PC-9 (cell line): ENCODE results near the gene MTARC2. TPM values are rescaled to one million over a fixed set of nuclear protein-coding genes. Genes with fewer than 3 reads are reported as not detected.

Experiments used
- Bru-seq: library from RNA; stranded (reverse); fragments of 400-500 nt; gene quantifications from one replicate; lab custom pipeline; 2021; lab: Mats Ljungman, UMichigan
- BruChase-seq, 2 experiments: library from RNA; stranded (reverse); fragments of 400-500 nt; gene quantifications; one replicate each; lab custom pipeline; 2021; lab: Mats Ljungman, UMichigan
- BruUV-seq: library from RNA; stranded (reverse); fragments of 400-500 nt; replicated peaks from 2 replicates; lab custom pipeline; 2021; lab: Mats Ljungman, UMichigan
- CTCF ChIA-PET: fragments of 300-600 bp; sonication (Branson Sonifier 250); formaldehyde crosslinking; loops from one replicate; lab custom pipeline; 2022; ENCODE audit warnings: antibody characterized with exemption; lab: Charles Lee
- POLR2A ChIA-PET: fragments of 300-600 bp; sonication (Branson Sonifier 250); formaldehyde crosslinking; loops from one replicate; lab custom pipeline; 2022; ENCODE audit warnings: antibody characterized with exemption; ENCODE audit not compliant: unreplicated experiment; lab: Charles Lee
- DNase-seq, 2 experiments: peaks; one replicate each; pipeline versions ENCODE4 v3.0.0 to v3.0.0-alpha.2; 2015 to 2022; ENCODE audit warnings: mixed read lengths in 1 of 2
- H2AFZ ChIP-seq: fragments of 200-600 bp; sonication (generic); 2 replicates; pipeline ENCODE4 v1.8.1; 2017; ENCODE audit warnings: antibody characterized with exemption
- H3F3A ChIP-seq: fragments of 200-600 bp; sonication (generic); 2 replicates; pipeline ENCODE4 v1.8.1; 2017; ENCODE audit warnings: antibody characterized with exemption, mild to moderate bottlenecking, low read depth; ENCODE audit not compliant: insufficient read depth
- H3K27ac ChIP-seq: fragments of 200-600 bp; sonication (generic); 2 replicates; pipeline ENCODE4 v1.6.1; 2016; ENCODE audit warnings: mixed run types
- H3K27me3 ChIP-seq: fragments of 200-600 bp; sonication (generic); 2 replicates; pipeline ENCODE4 v1.6.1; 2016; ENCODE audit warnings: low read depth, mixed run types; ENCODE audit not compliant: insufficient read depth
- H3K36me3 ChIP-seq: fragments of 200-600 bp; sonication (generic); 2 replicates; pipeline ENCODE4 v1.6.1; 2016; ENCODE audit warnings: low read depth, mixed run types
- H3K4me1 ChIP-seq: fragments of 200-600 bp; sonication (generic); replicated peaks from 2 replicates; pipeline ENCODE4 v1.6.1; 2016; ENCODE audit warnings: mixed run types; ENCODE audit not compliant: insufficient read depth
- H3K4me2 ChIP-seq: fragments of 200-600 bp; sonication (generic); 2 replicates; pipeline ENCODE4 v1.6.1; 2017; ENCODE audit warnings: mixed run types
- H3K4me3 ChIP-seq: fragments of 200-600 bp; sonication (generic); 2 replicates; pipeline ENCODE4 v1.6.1; 2016; ENCODE audit warnings: mixed run types
- H3K79me2 ChIP-seq: fragments of 200-600 bp; sonication (generic); 2 replicates; pipeline ENCODE4 v1.6.1; 2017; ENCODE audit warnings: low read depth, mixed run types
- H3K9me2 ChIP-seq: fragments of 200-600 bp; sonication (generic); 2 replicates; pipeline ENCODE4 v1.8.1; 2017; ENCODE audit warnings: mild to moderate bottlenecking; ENCODE audit not compliant: insufficient read depth
- H3K9me3 ChIP-seq: fragments of 200-600 bp; sonication (generic); 2 replicates; pipeline ENCODE4 v1.8.1; 2016; ENCODE audit warnings: low read depth; ENCODE audit not compliant: insufficient read depth
- H4K20me1 ChIP-seq: fragments of 200-600 bp; sonication (generic); 2 replicates; pipeline ENCODE4 v1.8.1; 2017; ENCODE audit not compliant: insufficient read depth
- EZH2 ChIP-seq: fragments of 200-600 bp; sonication (generic); IDR thresholded peaks from 2 replicates; pipeline ENCODE4 v1.8.0; 2017; ENCODE audit warnings: antibody characterized with exemption, low read depth
- intact Hi-C: fragments of 100-400 bp; cut with micrococcal nuclease; formaldehyde crosslinking; loops from one replicate; pipeline ENCODE4 v1.10.0; 2022; ENCODE audit not compliant: unreplicated experiment
- long read RNA-seq: library from polyadenylated mRNA; stranded (forward); transcript quantifications from one replicate; pipeline ENCODE4 v2.0.0, GENCODE V29; 2022
- total RNA-seq: library from RNA; stranded (reverse); gene quantifications from 2 replicates; pipeline ENCODE4 v1.2.3, GENCODE V29; 2021
- TF ChIP-seq, protein P1 (sequence below): fragments of 200-600 bp; sonication (generic); conservative IDR thresholded peaks from 2 replicates; pipeline ENCODE4 v1.6.1; 2017; ENCODE audit warnings: mixed run types, antibody characterized with exemption, mild to moderate bottlenecking, moderate library complexity

MTARC2 gene
- total RNA-seq (23.1 and 32.2 TPM in 2 replicates), Bru-seq, nascent RNA (percentile 59 among the genes with signal in this experiment), BruChase-seq, experiment 1, labeled RNA remaining after a 2-hour chase (percentile 70 among the genes with signal in this experiment), BruChase-seq, experiment 2, labeled RNA remaining after a 6-hour chase (percentile 55 among the genes with signal in this experiment)
- long read RNA-seq, transcript MARC2-202 (8 exons, 2,134 nt): major isoform, 9 of 20 reads
- long read RNA-seq, partial matches to known transcripts: 2 of 20 reads
- long read RNA-seq, other reads (novel, unspliced or antisense): 7 of 20 reads

DNA sequence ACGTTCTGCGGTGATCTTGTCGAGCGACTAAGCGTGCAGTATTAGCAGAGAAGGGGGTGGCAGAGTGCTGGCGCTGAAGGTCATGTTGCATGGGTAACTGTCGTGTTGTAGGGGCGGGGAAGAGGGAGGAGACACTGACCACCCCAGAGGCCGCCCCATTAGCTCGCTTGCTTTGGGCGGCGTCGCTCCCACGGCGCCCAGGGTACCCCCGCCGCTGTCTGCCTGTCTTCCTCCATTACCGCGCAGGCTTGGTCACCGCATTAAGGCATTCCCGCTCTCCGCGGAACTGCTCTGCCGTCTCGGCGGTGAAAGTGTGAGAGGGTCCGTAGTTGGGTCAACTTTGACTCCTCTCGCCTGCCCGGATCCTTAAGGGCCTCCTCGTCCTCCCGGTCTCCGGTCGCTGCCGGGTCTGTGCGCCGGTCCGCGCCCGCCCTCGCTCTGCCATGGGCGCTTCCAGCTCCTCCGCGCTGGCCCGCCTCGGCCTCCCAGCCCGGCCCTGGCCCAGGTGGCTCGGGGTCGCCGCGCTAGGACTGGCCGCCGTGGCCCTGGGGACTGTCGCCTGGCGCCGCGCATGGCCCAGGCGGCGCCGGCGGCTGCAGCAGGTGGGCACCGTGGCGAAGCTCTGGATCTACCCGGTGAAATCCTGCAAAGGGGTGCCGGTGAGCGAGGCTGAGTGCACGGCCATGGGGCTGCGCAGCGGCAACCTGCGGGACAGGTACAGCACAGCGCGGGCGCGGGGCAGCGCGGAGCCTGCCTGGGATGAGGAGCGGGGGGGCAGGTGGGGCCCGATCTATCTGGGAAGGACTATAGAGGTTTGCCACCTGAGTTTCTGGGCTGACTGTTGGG is at the start of gene MTARC2:
Gene MTARC2 (plus strand): TSS at position 234 of the 846 bp plus-strand sequence. CDS start 210 bp downstream, at position 444.
- H3K9me3 ChIP-seq: no peaks in the 10 kb centered on the region
- H3K9me2 ChIP-seq: no peaks in the 10 kb centered on the region
- ChIA-PET CTCF (interaction anchor here (0.5 to 3.2 kb wide), 7 partner anchors 8 to 380 kb away, joined by 3 to 15 read pairs (median 3); partner anchors contain the start of gene MTARC1), POLR2A (interaction anchor here (0.5 to 1.2 kb wide), 9 partner anchors 13 to 1230 kb away, joined by 3 to 11 read pairs (median 4); partner anchors contain the start of gene MTARC1)
- no peaks in the 10 kb centered on the region; the same call in 1 of the 2 replicates for H4K20me1 ChIP-seq
- no peaks in the 10 kb centered on the region for H3K36me3 ChIP-seq
- H2AFZ ChIP-seq: peak within 1 kb of the TSS; percentile 98
- peaks cover 21% of the 10 kb centered on the region for H3K79me2 ChIP-seq
- H3K27me3 ChIP-seq: no peaks in the 10 kb centered on the region
- peak; percentile 79 to 88 for DNase-seq
- TF ChIP-seq, protein P1, sequence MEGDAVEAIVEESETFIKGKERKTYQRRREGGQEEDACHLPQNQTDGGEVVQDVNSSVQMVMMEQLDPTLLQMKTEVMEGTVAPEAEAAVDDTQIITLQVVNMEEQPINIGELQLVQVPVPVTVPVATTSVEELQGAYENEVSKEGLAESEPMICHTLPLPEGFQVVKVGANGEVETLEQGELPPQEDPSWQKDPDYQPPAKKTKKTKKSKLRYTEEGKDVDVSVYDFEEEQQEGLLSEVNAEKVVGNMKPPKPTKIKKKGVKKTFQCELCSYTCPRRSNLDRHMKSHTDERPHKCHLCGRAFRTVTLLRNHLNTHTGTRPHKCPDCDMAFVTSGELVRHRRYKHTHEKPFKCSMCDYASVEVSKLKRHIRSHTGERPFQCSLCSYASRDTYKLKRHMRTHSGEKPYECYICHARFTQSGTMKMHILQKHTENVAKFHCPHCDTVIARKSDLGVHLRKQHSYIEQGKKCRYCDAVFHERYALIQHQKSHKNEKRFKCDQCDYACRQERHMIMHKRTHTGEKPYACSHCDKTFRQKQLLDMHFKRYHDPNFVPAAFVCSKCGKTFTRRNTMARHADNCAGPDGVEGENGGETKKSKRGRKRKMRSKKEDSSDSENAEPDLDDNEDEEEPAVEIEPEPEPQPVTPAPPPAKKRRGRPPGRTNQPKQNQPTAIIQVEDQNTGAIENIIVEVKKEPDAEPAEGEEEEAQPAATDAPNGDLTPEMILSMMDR: no peak
- no peak for TF ChIP-seq EZH2
- peaks cover 24% of the 10 kb centered on the region for H3K4me1 ChIP-seq
- no TSS peak for BruUV-seq
- H3K4me3 ChIP-seq: peak within 1 kb of the TSS; percentile 74
- 0 out of 2 replicates have a peak within 1 kb of the TSS, but pooled peaks have one; percentile 33 for H3K27ac ChIP-seq
- H3F3A ChIP-seq: peaks cover 10% of the 10 kb centered on the region; the same call in 1 of the 2 replicates
- intact Hi-C loops: loop anchor here (2.0 kb wide), 1 partner anchor 14 kb away; no protein-coding TSS in a partner anchor
- peak within 1 kb of the TSS; percentile 88 for H3K4me2 ChIP-seq

DNA sequence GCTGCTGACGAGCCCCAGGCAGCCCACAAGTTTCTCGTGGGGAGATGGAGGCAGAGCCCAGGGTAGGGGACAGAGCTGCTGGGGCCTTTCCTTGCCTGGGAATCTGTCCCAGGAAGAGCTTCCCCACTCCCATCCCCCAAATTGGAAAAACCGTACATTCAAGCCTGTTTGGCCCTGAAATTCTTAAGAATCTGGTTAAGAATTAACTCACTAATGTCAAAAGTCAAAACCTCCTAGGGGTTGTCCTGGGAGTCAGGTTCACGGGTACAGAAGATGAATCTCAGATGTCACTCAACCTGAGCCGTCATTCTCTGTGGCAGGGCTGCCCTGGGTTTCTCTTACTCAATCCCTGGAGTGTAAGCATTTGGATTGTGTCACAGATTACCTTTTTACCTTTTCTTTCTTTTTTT is 49.5 kb upstream of the MTARC2 start:
- H3K79me2 ChIP-seq: no peaks in the 10 kb centered on the region
- H4K20me1 ChIP-seq: no peaks in the 10 kb centered on the region
- intact Hi-C loops: no loop called here
- POLR2A ChIA-PET: no interaction called here
- no peak overlapping the region for H3K4me2 ChIP-seq
- no peaks in the 10 kb centered on the region; the same call in 1 of the 2 replicates for H3F3A ChIP-seq
- no peaks in the 10 kb centered on the region for H3K9me2 ChIP-seq
- H3K9me3 ChIP-seq: no peaks in the 10 kb centered on the region
- BruUV-seq: no TSS peak
- H3K27ac ChIP-seq: no peak overlapping the region
- H3K4me1 ChIP-seq: peaks cover 8% of the 10 kb centered on the region; the same call in 1 of the 2 replicates
- no peak for TF ChIP-seq EZH2
- TF ChIP-seq, protein P1: no peak
- H3K4me3 ChIP-seq: no peak overlapping the region
- no peak overlapping the region for H2AFZ ChIP-seq
- CTCF ChIA-PET: no interaction called here
- no peaks in the 10 kb centered on the region for H3K36me3 ChIP-seq
- DNase-seq: no peak
- no peaks in the 10 kb centered on the region for H3K27me3 ChIP-seq

DNA sequence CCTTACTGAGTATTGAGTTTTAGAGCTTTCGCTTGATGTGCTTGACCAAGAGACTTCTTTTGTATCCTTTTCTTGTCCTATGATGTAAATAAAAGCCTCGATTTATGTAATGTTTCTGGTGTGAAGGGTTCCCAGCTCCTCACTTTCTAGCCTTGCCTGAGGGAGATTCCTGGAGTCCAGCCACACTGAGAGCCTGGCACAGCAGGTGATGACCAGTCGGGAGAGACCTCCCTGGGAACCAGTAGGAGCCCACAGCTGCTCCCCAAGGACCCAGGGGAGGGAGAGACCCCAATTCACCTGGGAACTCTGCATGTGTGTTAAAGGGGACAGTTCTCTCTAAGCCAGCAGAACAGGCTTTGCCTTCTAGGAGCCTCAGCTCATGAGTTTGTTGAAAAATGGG is 49.1 kb upstream of the MTARC2 start:
- H3K9me3 ChIP-seq: no peaks in the 10 kb centered on the region
- H3K4me1 ChIP-seq: peaks cover 8% of the 10 kb centered on the region; the same call in 1 of the 2 replicates
- no peaks in the 10 kb centered on the region for H3K9me2 ChIP-seq
- ChIA-PET POLR2A (no interaction called here), CTCF (no interaction called here)
- H3K27me3 ChIP-seq: no peaks in the 10 kb centered on the region
- intact Hi-C loops: no loop called here
- BruUV-seq: no TSS peak
- no peak overlapping the region for H3K4me3 ChIP-seq
- no peak overlapping the region for H3K27ac ChIP-seq
- TF ChIP-seq EZH2: no peak
- TF ChIP-seq, protein P1: no peak
- no peaks in the 10 kb centered on the region for H4K20me1 ChIP-seq
- DNase-seq: no peak
- no peak overlapping the region for H3K4me2 ChIP-seq
- H3K36me3 ChIP-seq: no peaks in the 10 kb centered on the region
- no peaks in the 10 kb centered on the region; the same call in 1 of the 2 replicates for H3F3A ChIP-seq
- H3K79me2 ChIP-seq: no peaks in the 10 kb centered on the region
- H2AFZ ChIP-seq: no peak overlapping the region
